HCT116 (cell line): Measurements from ENCODE around the gene KISS1R. TPM values are rescaled to one million over a fixed set of nuclear protein-coding genes. Genes with fewer than 3 reads are reported as not detected.
A peak's percentile ranks its signal among the peaks of the same experiment; 100 is the strongest.

Source experiments
- ATAC-seq: fragments of 200-7000 bp; cut with Tn5 transposase; 2 replicates; pipeline ENCODE4 v1.9.1; 2020; ENCODE audit warnings: mild to moderate bottlenecking, moderate library complexity
- BruUV-seq: library from RNA; stranded (reverse); fragments of 400-500 nt; replicated peaks from 2 replicates; lab custom pipeline; 2021; lab: Mats Ljungman, UMichigan
- CTCF ChIA-PET: fragments of 300-600 bp; sonication (Branson Sonifier 250); formaldehyde crosslinking; loops from one replicate; lab custom pipeline; 2021; ENCODE audit warnings: antibody characterized with exemption; lab: Charles Lee
- POLR2A ChIA-PET: fragments of 300-600, 350-600 bp; sonication (Branson Sonifier 250); formaldehyde crosslinking; loops from one replicate; lab custom pipeline; 2021; ENCODE audit warnings: antibody characterized with exemption; lab: Charles Lee
- RAD21 ChIA-PET, 2 experiments: fragments of 300-600 bp; sonication (Branson Sonifier 250); formaldehyde crosslinking; loops; one replicate each; lab custom pipeline; 2023; ENCODE audit warnings: low total read pairs in 2 of 2; ENCODE audit not compliant: uncharacterized antibody in 2 of 2, unreplicated experiment in 2 of 2, low non-redundant PET in 1 of 2; lab: Charles Lee
- DNase-seq: peaks from one replicate; pipeline ENCODE4 v3.0.0-alpha.2; 2010; ENCODE audit warnings: low read depth, low spot score
- H2AFZ ChIP-seq: fragments of 200-600 bp; shearing (Covaris generic), sonication (generic); 2 replicates; pipeline ENCODE4 v1.6.1; 2017; ENCODE audit warnings: low read depth, mixed run types, mixed read lengths, antibody characterized with exemption, low read length; ENCODE audit not compliant: poor library complexity, severe bottlenecking
- H3K27ac ChIP-seq: 2 replicates; pipeline ENCODE4 v1.5.1; 2012; ENCODE audit warnings: low read depth, low read length
- H3K27me3 ChIP-seq: fragments of 200-600 bp; sonication (generic); 2 replicates; pipeline ENCODE4 v1.6.1; 2016; ENCODE audit warnings: mixed run types, low read length, mixed read lengths; ENCODE audit not compliant: insufficient read depth
- H3K36me3 ChIP-seq, 2 experiments: fragments of 200-500 bp in 1 of 2; fragments of 200-600 bp in 1 of 2; sonication (Bioruptor generic) in 1 of 2; sonication (generic) in 1 of 2; 2 replicates each; pipeline versions ENCODE4 v1.5.1 to v1.6.1; 2014 to 2016; ENCODE audit warnings: low read length in 2 of 2, inconsistent platforms in 1 of 2, mixed read lengths in 1 of 2, mixed run types in 1 of 2; ENCODE audit not compliant: insufficient read depth in 2 of 2, control insufficient read depth in 1 of 2
- H3K4me1 ChIP-seq, 2 experiments: fragments of 200-600 bp in 1 of 2; sonication (generic) in 1 of 2; 2 replicates each; pipeline versions ENCODE4 v1.5.1 to v1.6.1; 2012 to 2017; ENCODE audit warnings: low read length in 2 of 2, inconsistent platforms in 1 of 2, mild to moderate bottlenecking in 1 of 2, mixed read lengths in 1 of 2, mixed run types in 1 of 2, moderate library complexity in 1 of 2; ENCODE audit not compliant: insufficient read depth in 2 of 2, control insufficient read depth in 1 of 2
- H3K4me2 ChIP-seq: fragments of 200-600 bp; sonication (generic); 2 replicates; pipeline ENCODE4 v1.6.1; 2017; ENCODE audit warnings: mixed run types, low read length, mixed read lengths
- H3K4me3 ChIP-seq, 2 experiments: fragments of 200-600 bp in 1 of 2; sonication (generic) in 1 of 2; replicated peaks in 1 of 2; 2 replicates each; pipeline ENCODE4 v1.5.1; 2011 to 2016; ENCODE audit warnings: low read length in 2 of 2, control low read depth in 1 of 2, low read depth in 1 of 2, mild to moderate bottlenecking in 1 of 2, mixed read lengths in 1 of 2, mixed run types in 1 of 2
- H3K79me2 ChIP-seq: fragments of 200-600 bp; sonication (generic); 2 replicates; pipeline ENCODE4 v1.6.1; 2017; ENCODE audit warnings: mild to moderate bottlenecking, mixed run types, low read length, moderate library complexity, mixed read lengths; ENCODE audit not compliant: insufficient read depth
- H3K9ac ChIP-seq: fragments of 200-600 bp; sonication (generic); 2 replicates; pipeline ENCODE4 v1.6.1; 2016; ENCODE audit warnings: low read length, mixed read lengths
- H3K9me2 ChIP-seq: fragments of 200-600 bp; sonication (generic), shearing (Covaris generic); 2 replicates; pipeline ENCODE4 v1.6.1; 2017; ENCODE audit warnings: mixed run types, mild to moderate bottlenecking, moderate library complexity; ENCODE audit not compliant: insufficient read depth
- H3K9me3 ChIP-seq, 2 experiments: fragments of 200-500 bp in 1 of 2; fragments of 200-600 bp in 1 of 2; sonication (Bioruptor generic) in 1 of 2; sonication (generic) in 1 of 2; 2 replicates each; pipeline ENCODE4 v1.6.1; 2014 to 2017; ENCODE audit warnings: low read length in 2 of 2, mixed read lengths in 2 of 2, inconsistent platforms in 1 of 2, low read depth in 1 of 2, mild to moderate bottlenecking in 1 of 2, mixed run types in 1 of 2, moderate library complexity in 1 of 2; ENCODE audit not compliant: control insufficient read depth in 1 of 2, insufficient read depth in 1 of 2
- H4K20me1 ChIP-seq: fragments of 200-600 bp; sonication (generic), shearing (Covaris generic); 2 replicates; pipeline ENCODE4 v1.6.1; 2017; ENCODE audit warnings: mixed run types, mild to moderate bottlenecking, moderate library complexity; ENCODE audit not compliant: insufficient read depth
- CBX3 ChIP-seq: IDR thresholded peaks from 2 replicates; pipeline ENCODE4 v1.6.1; 2012; ENCODE audit warnings: low read depth
- CEBPB ChIP-seq: IDR thresholded peaks from 2 replicates; pipeline ENCODE4 v1.6.1; 2012; ENCODE audit warnings: low read depth
- EZH2 ChIP-seq: fragments of 200-600 bp; sonication (generic); IDR thresholded peaks from 2 replicates; pipeline ENCODE4 v1.6.1; 2017; ENCODE audit warnings: antibody characterized with exemption, mixed run types
- POLR2A ChIP-seq: IDR thresholded peaks from 2 replicates; pipeline ENCODE4 v1.7.0; 2011; ENCODE audit warnings: borderline replicate concordance; ENCODE audit not compliant: insufficient read depth, insufficient read length; ENCODE audit errors: extremely low read depth
- RAD21 ChIP-seq: IDR thresholded peaks from 2 replicates; pipeline ENCODE4 v1.6.1; 2012; ENCODE audit warnings: low read depth, mild to moderate bottlenecking
- SP1 ChIP-seq: IDR thresholded peaks from 2 replicates; pipeline ENCODE4 v1.6.1; 2012; ENCODE audit warnings: low read depth
- SRF ChIP-seq: IDR thresholded peaks from 2 replicates; pipeline ENCODE4 v1.6.1; 2012; ENCODE audit warnings: low read depth
- TCF7L2 ChIP-seq: IDR thresholded peaks from 2 replicates; pipeline ENCODE4 v1.7.0; 2011; ENCODE audit warnings: borderline replicate concordance, inconsistent platforms; ENCODE audit not compliant: insufficient read depth, insufficient read length; ENCODE audit errors: extremely low read depth
- YY1 ChIP-seq: IDR thresholded peaks from 2 replicates; pipeline ENCODE4 v1.6.1; 2011; ENCODE audit warnings: low read length, low read depth, moderate library complexity, mild to moderate bottlenecking; ENCODE audit not compliant: insufficient replicate concordance; ENCODE audit errors: extremely low read depth
- ZFX ChIP-seq: fragments of 450-650 bp; IDR thresholded peaks from 2 replicates; pipeline ENCODE4 v1.6.1; 2017
- ZNF274 ChIP-seq: fragments of 200-500 bp; sonication (Bioruptor generic); IDR thresholded peaks from 2 replicates; pipeline ENCODE4 v1.6.1; 2014; ENCODE audit warnings: mild to moderate bottlenecking, low read depth, low read length, inconsistent platforms
- intact Hi-C: fragments of 100-400 bp; cut with micrococcal nuclease; formaldehyde crosslinking; loops from 2 replicates; pipeline ENCODE4 v1.10.0; 2022
- total RNA-seq: library from RNA; stranded (reverse); gene quantifications from one replicate; pipeline ENCODE4 v1.2.1, GENCODE V29; 2021; ENCODE audit not compliant: unreplicated experiment
- TF ChIP-seq, protein P1 (sequence below): IDR thresholded peaks from 2 replicates; pipeline ENCODE4 v1.6.1; 2012
- TF ChIP-seq, protein P2 (sequence below): IDR thresholded peaks from 2 replicates; pipeline ENCODE4 v1.6.1; 2012; ENCODE audit warnings: low read depth

The KISS1R gene
- total RNA-seq, 1 experiment from 2014 or later, result 5.9 TPM

GRCh38 chr19:925087-925525 is 8.0 kb downstream of the KISS1R start:
- H3K27ac ChIP-seq, result peak overlapping the region; percentile 91
- no peaks in the 10 kb centered on the region for H4K20me1 ChIP-seq
- no peaks in the 10 kb centered on the region for H3K9me3 ChIP-seq
- RAD21 ChIA-PET, result interaction anchor here in 1 of 2 experiments (0.6 kb wide), 1 partner anchor 55 kb away, joined by 3 read pairs; no protein-coding TSS in a partner anchor
- peak overlapping the region; percentile 84 to 87 for H3K4me3 ChIP-seq
- H3K36me3 ChIP-seq, result no peaks in the 10 kb centered on the region; a peak in 1 of 4 replicates
- TF ChIP-seq SRF (no peak), TCF7L2 (peak; percentile 8)
- TF ChIP-seq, protein P1, sequence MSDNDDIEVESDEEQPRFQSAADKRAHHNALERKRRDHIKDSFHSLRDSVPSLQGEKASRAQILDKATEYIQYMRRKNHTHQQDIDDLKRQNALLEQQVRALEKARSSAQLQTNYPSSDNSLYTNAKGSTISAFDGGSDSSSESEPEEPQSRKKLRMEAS, result peak; percentile 92
- BruUV-seq, result no TSS peak
- peaks cover 19% of the 10 kb centered on the region for H3K79me2 ChIP-seq
- POLR2A ChIA-PET, result interaction anchor here (0.7 to 1.3 kb wide), 3 partner anchors 59 to 155 kb away, joined by 3 to 7 read pairs (median 3); partner anchors contain the start of gene WDR18
- peak overlapping the region; percentile 92 for H3K9ac ChIP-seq
- intact Hi-C loops, result loop anchor here (1.0 to 10.0 kb wide), 2 partner anchors 57 to 260 kb away; no protein-coding TSS in a partner anchor
- H3K27me3 ChIP-seq, result no peaks in the 10 kb centered on the region
- H3K4me1 ChIP-seq, result peaks cover 13 to 49% of the 10 kb centered on the region in 2 experiments
- DNase-seq (peak; percentile 72), ATAC-seq (peak; percentile 62)
- H3K9me2 ChIP-seq, result no peaks in the 10 kb centered on the region
- no peak overlapping the region for H2AFZ ChIP-seq
- CTCF ChIA-PET, result interaction anchor here (1.0 kb wide), 1 partner anchor 59 kb away, joined by 8 read pairs; the partner anchor contains the start of gene WDR18
- H3K4me2 ChIP-seq, result peak overlapping the region; percentile 99

DNA sequence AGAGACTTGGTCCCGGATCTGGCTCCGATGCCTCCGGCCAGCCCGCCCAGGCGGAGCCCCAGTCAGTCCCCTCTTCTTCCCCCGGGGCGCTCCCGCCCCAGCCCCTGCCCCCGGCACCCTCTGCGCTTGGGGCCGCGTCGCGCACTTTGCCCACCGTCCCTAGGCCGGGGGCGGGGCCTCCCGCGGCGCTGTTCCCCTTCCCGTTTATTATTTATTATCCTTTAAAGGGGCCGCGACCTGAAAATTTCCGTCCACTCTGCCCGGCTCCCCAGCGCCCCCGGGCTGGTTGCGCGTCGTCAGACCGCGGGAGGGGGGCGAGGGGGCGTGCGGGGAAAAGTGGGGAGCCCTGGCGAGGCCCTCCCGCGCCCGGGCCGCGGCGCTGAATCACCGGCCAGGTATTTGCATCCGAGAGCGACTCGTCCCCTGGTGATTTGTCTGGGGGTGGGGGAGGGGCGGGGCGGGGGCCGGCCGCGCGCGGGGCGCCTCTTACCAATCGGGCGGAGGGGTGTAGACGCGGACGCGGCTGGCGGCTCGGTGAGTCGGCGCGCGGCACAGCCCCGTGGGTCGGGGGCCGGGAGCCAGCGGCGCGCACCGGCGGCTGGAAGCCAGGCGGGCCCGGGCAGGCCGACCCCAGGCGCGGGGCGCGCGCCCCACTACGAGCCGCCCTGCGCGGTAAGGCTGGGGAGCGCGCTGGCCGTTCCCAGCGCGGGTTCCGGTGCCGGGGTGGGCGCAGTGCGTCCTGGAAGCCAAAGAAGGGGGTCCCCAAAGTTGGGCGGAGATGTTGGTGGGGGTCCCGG is 8.6 kb downstream of the KISS1R start, which contains the start of gene ARID3A:
ARID3A (plus strand) TSS at position 510 of the 797 bp plus-strand sequence. CDS start 3,494 bp downstream, outside the sequence.
- intact Hi-C loops, result loop anchor here (1.0 to 10.0 kb wide), 3 partner anchors 15 to 259 kb away; no protein-coding TSS in a partner anchor
- no TSS peak for BruUV-seq
- peaks cover 19% of the 10 kb centered on the region for H3K79me2 ChIP-seq
- peaks cover 13 to 49% of the 10 kb centered on the region in 2 experiments for H3K4me1 ChIP-seq
- no peaks in the 10 kb centered on the region for H4K20me1 ChIP-seq
- H3K27me3 ChIP-seq, result no peaks in the 10 kb centered on the region
- ChIA-PET POLR2A (interaction anchor here (0.9 kb wide), 1 partner anchor 58 kb away, joined by 7 read pairs; the partner anchor contains the start of gene WDR18), RAD21 (interaction anchor here in 1 of 2 experiments (0.6 kb wide), 1 partner anchor 54 kb away, joined by 3 read pairs; no protein-coding TSS in a partner anchor), CTCF (interaction anchor here (1.0 kb wide), 1 partner anchor 58 kb away, joined by 8 read pairs; the partner anchor contains the start of gene WDR18)
- H3K9me2 ChIP-seq, result no peaks in the 10 kb centered on the region
- H3K9me3 ChIP-seq, result no peaks in the 10 kb centered on the region
- H3K27ac ChIP-seq, result peak within 1 kb of the TSS; percentile 91
- peaks cover 0 to 1% of the 10 kb centered on the region in 2 experiments; a peak in 1 of 4 replicates for H3K36me3 ChIP-seq
- H3K4me3 ChIP-seq, result peak within 1 kb of the TSS; percentile 84 to 87
- ATAC-seq (peak; percentile 58), DNase-seq (peak; percentile 71)
- H3K4me2 ChIP-seq, result peak within 1 kb of the TSS; percentile 99
- peak within 1 kb of the TSS; percentile 92 for H3K9ac ChIP-seq
- H2AFZ ChIP-seq, result no peak within 1 kb of the TSS
- TF ChIP-seq YY1, result no peak
- TF ChIP-seq, protein P2, sequence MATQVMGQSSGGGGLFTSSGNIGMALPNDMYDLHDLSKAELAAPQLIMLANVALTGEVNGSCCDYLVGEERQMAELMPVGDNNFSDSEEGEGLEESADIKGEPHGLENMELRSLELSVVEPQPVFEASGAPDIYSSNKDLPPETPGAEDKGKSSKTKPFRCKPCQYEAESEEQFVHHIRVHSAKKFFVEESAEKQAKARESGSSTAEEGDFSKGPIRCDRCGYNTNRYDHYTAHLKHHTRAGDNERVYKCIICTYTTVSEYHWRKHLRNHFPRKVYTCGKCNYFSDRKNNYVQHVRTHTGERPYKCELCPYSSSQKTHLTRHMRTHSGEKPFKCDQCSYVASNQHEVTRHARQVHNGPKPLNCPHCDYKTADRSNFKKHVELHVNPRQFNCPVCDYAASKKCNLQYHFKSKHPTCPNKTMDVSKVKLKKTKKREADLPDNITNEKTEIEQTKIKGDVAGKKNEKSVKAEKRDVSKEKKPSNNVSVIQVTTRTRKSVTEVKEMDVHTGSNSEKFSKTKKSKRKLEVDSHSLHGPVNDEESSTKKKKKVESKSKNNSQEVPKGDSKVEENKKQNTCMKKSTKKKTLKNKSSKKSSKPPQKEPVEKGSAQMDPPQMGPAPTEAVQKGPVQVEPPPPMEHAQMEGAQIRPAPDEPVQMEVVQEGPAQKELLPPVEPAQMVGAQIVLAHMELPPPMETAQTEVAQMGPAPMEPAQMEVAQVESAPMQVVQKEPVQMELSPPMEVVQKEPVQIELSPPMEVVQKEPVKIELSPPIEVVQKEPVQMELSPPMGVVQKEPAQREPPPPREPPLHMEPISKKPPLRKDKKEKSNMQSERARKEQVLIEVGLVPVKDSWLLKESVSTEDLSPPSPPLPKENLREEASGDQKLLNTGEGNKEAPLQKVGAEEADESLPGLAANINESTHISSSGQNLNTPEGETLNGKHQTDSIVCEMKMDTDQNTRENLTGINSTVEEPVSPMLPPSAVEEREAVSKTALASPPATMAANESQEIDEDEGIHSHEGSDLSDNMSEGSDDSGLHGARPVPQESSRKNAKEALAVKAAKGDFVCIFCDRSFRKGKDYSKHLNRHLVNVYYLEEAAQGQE, result no peak
- TF ChIP-seq SP1, result peak; percentile 80
- TF ChIP-seq, protein P1, result no peak; the same call in 1 of the 2 replicates
- no peak for TF ChIP-seq EZH2
- no peak for TF ChIP-seq POLR2A
- no peak for TF ChIP-seq CBX3
- TF ChIP-seq ZNF274, result no peak
- TF ChIP-seq ZFX, result no peak
- TF ChIP-seq CEBPB, result no peak
- TF ChIP-seq RAD21, result no peak
- TF ChIP-seq TCF7L2, result peak; percentile 3
- no peak for TF ChIP-seq SRF
